ENCODE measurements around the gene CDON. TPM values are rescaled to one million over a fixed set of nuclear protein-coding genes. Genes with fewer than 3 reads are reported as not detected.
A peak's percentile ranks its signal among the peaks of the same experiment; 100 is the strongest.

Gene CDON
- total RNA-seq, 1 experiment from 2014 or later = 34.1 TPM

GRCh38 chr11:126088999-126089398 is 26.3 kb upstream of the CDON start:
- H3K27me3 Mint-ChIP-seq (ENCODE audit: low read depth) = no peaks in the 10 kb centered on the region
- ATAC-seq = 0 out of 2 replicates have a peak, but pooled peaks have one; percentile 19
- TF ChIP-seq ZNF671 (CRISPR knock-in tag; IDR thresholded peaks at IDR 0.05) (no peak), TEAD4 (CRISPR knock-in tag; IDR thresholded peaks at IDR 0.05) (no peak), PRRX2 (CRISPR knock-in tag; IDR thresholded peaks at IDR 0.05) (no peak), NR3C1 (CRISPR knock-in tag; conservative IDR thresholded peaks at IDR 0.05; ENCODE audit: low read depth) (no peak), GRHL2 (CRISPR knock-in tag; IDR thresholded peaks at IDR 0.05; ENCODE audit: insufficient replicate concordance, severe bottlenecking) (no peak), ERG (CRISPR knock-in tag; IDR thresholded peaks at IDR 0.05) (no peak), NFATC4 (CRISPR knock-in tag; IDR thresholded peaks at IDR 0.05) (no peak), E2F5 (CRISPR knock-in tag; IDR thresholded peaks at IDR 0.05) (no peak), FOXJ3 (CRISPR knock-in tag; IDR thresholded peaks at IDR 0.05; ENCODE audit: borderline replicate concordance) (no peak), E2F4 (CRISPR knock-in tag; IDR thresholded peaks at IDR 0.05; ENCODE audit: borderline replicate concordance, low read depth) (no peak), ZNF263 (CRISPR knock-in tag; IDR thresholded peaks at IDR 0.05; ENCODE audit: low read depth) (no peak), RELA (CRISPR knock-in tag; IDR thresholded peaks at IDR 0.05; ENCODE audit: borderline replicate concordance) (no peak), ZBTB43 (CRISPR knock-in tag; IDR thresholded peaks at IDR 0.05) (no peak), CTCF (IDR thresholded peaks at IDR 0.05) (no peak), ZNF121 (CRISPR knock-in tag; IDR thresholded peaks at IDR 0.05) (no peak), NFE2L1 (CRISPR knock-in tag; IDR thresholded peaks at IDR 0.05) (no peak), ATF2 (CRISPR knock-in tag; IDR thresholded peaks at IDR 0.05; ENCODE audit: borderline replicate concordance, low read depth) (no peak), ZNF416 (CRISPR knock-in tag; IDR thresholded peaks at IDR 0.05) (no peak), ZNF532 (CRISPR knock-in tag; IDR thresholded peaks at IDR 0.05; ENCODE audit: borderline replicate concordance) (no peak)
- no peak for DNase-seq (ENCODE audit: low spot score)
- H3K4me1 Mint-ChIP-seq = peaks cover 10% of the 10 kb centered on the region
- CTCF ChIA-PET = interaction anchor here (1.1 kb wide), 1 partner anchor 27 kb away, joined by 3 read pairs; no protein-coding TSS in a partner anchor
- H3K4me3 Mint-ChIP-seq = no peak overlapping the region
- no peaks in the 10 kb centered on the region for H3K9me3 Mint-ChIP-seq
- no peaks in the 10 kb centered on the region for H3K36me3 Mint-ChIP-seq
- POLR2A ChIA-PET = interaction anchor here (0.6 kb wide), 1 partner anchor 27 kb away, joined by 3 read pairs; the partner anchor contains the start of gene CDON
- no peak overlapping the region for H3K27ac Mint-ChIP-seq
